Stimulated activated CD8-positive, alpha-beta memory T cell treated with anti-CD3 and anti-CD28 coated beads, Interleukin-15, amount 100 ng/mL, for 1 hour (primary cell): ENCODE results near the gene PDGFA.

Source experiments
- DNase-seq: peaks from one replicate; pipeline ENCODE4 v3.0.0-alpha.2; 2020; ENCODE audit warnings: low read depth

Gene PDGFA

DNA sequence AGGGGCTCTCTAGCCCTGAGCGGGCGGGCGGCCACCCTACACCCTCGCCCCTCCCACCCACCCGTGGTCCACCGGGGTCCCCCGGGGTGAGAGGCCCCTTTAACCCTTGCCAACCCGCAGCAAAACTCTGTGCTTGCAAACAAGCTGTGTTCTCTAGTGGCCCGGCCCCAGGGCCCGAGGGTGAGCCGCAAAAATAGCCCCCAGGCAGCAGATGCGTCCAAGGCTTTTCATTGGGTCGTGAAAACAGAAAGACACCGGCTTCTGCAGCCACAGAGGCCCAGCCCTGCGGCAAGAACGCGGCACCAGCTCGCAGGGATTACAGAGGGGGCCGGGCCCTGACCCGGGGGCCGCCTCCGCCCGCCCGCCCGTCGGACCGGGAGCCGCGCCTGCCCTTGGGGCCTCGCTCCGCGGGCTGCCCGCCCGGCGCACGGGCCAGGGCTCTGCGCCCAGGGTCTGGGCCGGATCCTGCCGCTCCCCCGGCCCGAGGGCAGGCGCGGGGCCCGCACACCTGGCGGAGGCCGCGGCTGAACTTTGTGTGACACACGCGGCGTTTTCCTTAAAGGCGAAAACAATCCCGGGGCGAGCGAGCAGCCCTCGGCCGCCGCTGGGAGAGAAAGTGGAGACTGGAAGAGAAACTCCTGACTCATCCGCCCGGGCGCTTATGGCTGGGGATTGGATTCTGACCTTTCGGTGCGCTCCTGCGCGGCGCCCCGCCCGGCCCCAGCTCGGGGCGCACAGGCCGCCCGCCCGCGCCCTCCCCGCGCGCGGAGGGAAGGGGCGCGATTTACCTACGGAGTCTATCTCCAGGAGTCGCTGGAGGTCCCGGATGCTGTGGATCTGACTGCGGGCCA is 2.8 kb downstream of the PDGFA start:
- no peak for DNase-seq

DNA sequence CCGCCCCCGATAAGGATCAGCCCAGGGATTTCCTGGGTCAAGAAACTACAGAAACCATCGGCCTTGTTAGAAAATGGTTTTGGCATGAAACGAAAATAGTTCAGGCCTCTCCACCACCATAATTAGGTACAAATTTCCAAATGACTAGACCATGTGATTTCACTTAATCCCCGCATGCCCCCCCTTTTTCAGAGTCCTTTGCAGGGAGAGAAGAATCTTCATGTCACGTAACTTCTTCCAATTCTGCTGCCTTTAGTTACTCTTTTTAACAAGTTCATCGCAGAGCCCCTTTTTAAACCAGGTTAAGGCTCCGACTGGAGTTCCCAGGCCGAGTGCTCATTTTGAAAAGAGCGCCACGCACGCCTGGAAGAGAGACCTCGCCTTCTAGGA is 3.4 kb downstream of the PDGFA start:
- no peak for DNase-seq

DNA sequence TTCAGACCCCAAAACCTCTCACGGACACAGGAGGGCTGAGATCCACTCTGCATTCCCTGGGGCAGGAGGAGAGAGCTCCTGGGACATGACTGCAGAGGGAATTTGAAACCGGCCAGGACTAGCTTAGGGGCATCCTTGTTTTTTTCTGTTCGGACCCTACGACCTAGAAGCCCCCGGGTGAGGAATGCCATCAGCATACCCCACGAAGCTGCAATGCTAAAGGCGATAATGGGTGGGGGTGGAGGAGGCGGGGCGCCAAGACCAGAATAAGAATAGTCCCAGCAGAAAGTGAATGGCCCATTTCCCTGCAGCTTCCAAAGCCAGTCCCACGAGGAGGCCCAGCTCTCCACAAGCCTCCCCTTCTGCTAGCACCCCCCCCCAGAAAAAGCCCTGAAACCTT is 4.0 kb downstream of the PDGFA start:
- DNase-seq: no peak

DNA sequence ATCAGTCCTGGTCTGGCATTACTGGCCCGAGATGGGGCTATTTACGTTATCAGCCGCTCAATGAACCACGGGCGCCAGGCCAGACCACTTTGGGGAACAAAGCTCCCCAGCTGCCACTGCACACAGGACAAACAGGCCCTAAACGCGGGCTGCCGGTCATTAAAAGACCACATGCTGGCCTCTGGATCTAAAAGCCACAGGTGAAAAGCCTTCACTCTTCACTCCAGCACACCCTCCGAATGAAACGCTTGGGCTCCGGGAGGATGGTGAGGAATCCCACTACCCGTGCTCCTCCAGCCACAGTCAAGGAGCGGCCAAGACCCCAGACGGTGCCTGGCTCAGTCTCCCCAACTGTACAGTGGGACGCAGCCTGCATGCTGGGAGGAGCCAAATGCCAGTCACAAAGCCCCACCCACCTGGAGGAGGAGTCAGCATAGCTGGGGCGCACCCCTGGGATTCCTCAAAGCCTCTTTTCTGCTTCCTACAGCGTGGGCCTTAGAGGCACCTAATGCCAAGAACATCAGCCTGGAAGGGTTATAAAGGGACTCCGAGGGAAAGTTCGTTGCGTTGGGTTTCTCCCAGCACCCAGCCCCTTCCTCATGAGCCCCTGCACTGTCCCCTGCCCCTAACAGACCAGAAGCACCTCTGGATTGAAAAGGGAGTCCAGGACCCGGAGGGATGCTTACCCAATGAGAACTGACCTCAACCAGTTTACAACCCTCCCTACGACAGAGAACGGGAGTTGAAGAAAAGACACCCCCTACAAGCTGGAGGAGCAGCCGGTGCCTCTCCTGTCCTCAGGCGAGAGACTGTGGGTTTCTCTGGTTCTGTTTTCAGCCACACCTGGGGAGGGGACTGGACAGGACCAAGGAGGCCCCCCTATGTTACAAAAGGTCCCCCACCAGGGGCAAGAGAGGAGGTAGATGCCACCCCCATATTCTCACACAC is 4.7 kb downstream of the PDGFA start:
- no peak for DNase-seq

DNA sequence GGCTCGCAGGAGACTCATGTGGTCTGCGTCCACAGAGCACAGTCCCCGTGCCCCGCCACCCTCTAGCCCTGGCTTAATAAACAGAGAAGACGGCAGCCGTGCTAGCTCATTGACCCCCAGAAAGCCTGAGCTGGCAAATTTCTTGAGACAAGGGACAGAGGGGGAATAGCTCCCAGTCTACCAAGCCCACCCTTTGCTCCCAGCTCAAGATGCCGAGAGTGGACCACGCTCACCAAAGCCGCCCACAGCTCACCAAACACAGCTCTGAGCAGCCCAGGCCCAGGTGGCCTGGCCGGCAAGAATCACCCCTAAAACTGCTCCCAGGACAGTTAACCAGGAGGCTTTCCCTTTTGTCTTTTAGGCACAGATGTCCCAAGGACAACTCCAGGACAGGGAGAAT is 5.4 kb downstream of the PDGFA start:
- DNase-seq: no peak

DNA sequence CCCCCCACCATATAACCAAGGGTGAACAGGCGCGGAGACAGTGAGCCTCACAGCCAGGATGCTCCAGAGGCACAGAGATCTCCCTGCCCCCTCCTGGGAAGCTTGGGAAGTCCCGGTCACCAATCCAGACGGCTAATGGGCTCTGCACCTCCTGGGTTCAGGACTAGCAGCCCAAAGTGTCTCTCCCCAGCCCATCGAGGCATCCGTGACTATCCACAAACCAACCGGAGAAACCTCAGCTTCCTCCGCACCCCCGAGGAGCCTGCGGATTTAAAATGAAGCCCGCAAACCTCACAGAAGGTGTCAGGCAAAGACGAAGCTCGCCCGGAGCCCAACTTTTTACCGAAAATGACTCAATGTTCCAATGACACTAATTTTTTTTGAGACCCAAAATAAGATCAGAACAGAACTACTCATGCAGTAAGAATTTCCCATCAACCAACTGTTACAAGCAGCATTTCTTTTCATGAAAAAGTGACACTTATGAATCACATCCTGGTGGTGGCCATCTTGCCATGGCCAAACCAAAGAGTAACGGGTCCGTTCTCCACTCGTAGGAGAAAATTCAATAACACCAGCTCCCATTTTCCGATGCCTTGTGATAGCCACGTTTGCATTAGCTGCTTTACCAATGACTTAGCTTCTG is 6.0 kb downstream of the PDGFA start:
- no peak for DNase-seq

DNA sequence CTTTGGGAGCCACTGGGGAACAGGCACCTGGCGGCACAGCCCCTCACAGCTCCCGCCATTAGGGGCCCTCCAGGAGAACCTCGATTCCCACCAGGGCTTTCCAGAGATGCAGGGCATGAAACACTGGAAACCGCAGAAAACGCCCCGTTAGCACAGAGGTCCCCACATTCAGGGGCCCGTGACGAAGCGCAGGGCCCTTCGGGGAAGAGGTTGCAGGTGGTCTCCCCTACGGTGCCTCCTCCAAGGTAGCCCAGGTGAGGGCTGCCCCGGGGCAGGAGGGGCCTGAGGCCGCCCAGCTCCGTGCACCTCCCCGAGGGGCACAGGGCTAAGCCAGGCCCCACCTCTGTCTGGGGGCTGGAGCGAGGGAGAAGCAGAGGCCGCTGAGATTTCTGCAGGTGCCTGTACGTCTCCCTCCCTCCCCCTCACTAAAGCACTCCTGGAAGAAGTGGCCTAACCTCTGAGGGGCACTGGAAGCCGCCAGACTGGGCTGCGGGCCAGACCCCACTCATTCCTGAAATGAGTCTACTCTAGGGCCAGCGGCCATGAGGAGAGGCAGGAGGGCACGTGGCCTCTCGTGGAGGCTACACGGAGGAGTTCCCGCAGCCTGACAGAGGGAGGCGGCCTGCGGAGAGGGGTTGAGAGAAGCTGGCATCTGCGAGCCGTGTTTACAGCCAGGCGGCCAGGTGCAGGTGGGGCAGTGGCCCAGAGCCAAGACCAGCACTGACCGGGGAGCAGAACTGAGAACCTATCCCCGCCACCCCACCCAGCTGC is 6.9 kb downstream of the PDGFA start:
- DNase-seq: no peak

DNA sequence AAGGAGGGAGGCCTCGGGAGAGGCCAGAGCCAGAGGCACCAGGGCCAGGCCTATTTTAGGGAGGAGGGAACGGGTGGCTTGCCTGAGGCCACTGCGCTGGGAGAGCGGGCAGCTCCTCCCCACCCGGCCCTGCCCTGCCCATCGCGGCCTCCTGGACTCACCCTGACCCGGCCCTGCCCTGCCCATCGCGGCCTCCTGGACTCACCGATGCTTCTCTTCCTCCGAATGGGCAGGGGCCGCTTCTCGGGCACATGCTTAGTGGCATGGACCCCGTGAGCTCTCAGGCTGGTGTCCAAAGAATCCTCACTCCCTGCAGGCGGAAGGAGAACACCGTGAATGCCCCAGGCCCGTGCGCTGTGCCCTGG is 7.5 kb downstream of the PDGFA start:
- no peak for DNase-seq

DNA sequence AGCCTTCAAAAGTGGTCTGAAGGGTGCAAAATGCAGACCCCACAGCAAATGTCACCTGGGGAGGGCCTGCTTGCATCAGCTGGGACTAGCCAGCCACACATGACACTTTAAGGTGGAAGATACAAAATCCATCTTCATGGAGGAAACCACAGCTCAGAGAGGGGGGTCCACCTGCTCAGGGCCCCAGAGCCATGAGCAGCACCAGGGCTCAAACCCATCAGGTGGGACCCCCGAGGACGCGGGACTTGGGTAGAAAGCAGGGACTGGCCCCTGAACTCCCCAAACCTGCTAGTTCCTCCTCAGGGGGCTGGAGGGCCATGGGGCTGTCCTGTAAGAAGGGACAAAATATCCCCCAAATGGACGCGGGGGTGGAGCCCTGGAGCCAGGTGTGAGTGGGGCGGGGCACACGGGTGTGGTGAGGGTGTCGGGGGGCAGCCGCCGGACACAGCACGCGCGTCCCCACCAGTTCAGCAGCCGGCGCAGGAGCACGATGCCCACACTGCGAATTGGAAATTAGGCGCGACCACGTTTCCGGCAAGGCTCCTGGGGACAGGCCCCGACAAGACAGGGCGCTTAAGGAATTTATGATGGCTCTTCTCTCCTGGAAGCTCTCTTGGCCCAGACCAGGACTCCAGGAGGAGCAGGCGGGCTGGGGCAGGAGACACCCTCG is 8.0 kb downstream of the PDGFA start:
- DNase-seq: no peak

DNA sequence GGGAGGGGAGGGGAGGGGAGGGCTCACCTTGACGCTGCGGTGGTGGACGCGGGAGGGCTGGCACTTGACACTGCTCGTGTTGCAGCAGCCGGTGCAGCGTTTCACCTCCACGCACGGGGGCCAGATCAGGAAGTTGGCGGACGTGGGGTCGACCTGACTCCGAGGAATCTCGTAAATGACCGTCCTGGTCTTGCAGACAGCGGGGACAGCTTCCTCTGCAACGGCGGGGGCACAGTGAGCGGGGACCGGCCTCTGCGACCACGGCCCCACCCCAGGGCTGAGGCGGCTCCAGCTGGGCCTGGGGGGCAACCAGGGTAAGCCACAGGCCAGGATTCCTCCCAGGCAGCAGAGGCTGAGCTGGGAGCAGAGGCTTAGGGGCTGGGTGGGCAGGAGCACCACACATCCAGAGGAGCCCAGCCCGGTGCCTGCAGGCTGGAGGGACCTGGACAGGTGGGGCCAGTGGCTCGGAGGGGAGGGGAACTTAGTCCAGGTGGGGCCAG is 8.8 kb downstream of the PDGFA start:
- no peak for DNase-seq

DNA sequence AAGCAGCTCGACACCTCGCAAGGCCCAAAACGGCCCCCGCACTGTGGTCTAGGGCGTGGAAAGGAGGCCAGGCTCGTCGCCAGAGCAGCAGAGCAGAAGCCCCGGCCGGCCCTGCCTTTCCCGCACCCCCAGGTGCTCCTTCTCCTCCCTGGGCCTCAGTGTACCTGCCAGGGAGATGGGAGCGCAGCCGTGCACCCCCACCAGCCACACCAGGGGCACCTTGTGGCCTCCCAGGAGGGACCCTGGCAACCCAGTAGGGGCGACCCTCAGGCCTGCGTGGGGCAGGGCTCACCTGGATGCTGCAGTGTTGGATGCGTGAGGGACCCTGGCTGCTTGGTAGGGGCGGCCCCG is 9.5 kb downstream of the PDGFA start:
- no peak for DNase-seq

DNA sequence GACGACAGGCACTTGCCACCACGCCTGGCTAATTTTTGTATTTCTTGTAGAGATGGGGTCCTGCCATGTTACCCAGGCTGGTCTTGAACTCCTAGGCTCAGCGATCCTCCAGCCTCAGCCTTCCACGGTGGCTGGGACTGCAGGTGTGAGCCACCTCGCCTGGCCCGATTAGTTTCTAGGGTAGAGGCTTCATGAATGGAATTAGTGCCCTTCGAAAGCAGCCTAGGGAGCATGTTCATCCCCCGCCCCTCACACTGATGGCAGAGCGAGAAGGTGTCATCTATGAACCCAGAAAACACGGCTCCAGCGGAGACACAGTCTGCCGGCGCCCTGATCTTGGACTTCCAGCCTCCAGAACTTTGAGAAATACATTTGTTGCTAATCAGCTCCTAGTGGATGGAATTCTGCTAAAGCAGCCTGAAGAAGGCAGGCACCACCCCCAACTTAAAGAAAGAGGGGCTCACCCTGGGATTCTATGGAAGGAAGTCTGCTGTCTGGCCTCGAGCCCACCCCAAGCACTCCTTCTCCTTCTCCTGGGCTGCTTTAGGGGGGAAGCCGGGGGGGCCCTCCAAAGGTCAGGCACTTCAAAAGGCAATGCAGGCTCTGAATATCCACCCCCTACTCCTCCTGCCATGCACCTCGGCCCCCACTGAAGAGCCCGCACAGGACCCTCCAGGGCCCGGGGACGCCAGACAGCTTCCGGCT is 10.1 kb downstream of the PDGFA start:
- DNase-seq: no peak

DNA sequence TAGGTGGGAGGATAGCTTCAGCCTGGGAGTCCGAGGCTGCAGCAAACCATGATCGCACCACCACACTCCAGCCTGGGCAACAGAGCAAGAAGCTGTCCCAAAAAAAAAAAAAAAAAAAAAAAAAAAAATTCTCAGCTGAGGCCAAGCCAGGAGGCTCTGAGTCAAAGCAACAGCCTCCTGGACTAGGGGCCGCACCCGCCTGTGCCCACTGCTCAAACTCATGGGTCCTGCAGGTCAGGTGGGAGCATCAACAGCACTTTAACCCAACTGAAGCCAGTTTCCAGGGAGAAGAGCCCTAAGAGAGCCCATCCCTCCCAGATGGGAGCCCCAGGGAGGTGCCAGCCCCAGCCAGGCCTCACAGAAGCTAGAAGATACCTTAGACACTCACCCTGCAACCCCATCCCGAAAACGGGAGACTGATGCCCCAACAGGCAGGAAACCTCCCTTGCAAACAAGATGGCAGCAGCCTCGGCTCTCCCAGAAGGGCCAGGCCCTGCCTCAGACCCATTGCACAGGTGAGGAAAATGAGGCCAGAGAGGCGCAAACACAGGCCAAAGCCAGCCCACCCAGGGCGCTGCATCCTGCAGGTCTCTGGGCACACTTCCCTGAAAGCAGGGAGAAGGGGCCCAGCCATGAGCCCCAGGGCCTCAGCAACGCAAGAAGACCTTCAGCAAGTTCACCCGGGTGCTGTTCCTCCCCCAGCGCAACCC is 11.0 kb downstream of the PDGFA start:
- no peak for DNase-seq

DNA sequence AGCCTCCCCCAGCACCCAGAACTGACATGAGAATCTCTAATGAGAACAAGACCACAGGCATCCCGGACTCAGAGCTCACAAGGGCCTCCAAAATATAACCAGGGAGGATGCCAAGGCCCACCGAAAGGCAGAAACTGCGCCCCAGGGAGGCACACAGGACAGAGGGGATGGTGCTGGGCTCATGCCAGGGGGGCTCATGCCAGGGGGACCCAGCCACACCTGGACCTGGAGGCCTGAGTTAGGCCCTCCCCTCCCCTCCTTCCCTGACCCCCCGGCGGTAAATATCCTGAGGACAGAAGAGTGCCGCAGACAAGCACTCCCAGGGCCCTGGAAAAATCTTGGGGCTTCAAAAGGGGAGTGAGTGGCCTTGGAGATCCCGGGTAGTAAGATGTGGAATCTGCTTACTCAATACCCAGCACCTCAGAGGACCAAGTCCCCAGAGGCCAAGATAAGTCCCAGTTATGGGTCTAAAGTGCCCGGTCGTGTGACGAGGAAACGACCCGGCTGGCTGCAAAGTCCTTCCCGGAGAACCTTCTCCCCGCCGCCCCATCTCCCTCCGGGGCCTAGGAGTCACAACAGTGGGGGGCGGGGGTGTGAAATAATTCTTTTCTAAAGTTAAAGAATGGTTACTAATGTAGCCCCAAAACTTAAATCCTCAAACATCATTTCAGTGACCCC is 11.9 kb downstream of the PDGFA start:
- no peak for DNase-seq

DNA sequence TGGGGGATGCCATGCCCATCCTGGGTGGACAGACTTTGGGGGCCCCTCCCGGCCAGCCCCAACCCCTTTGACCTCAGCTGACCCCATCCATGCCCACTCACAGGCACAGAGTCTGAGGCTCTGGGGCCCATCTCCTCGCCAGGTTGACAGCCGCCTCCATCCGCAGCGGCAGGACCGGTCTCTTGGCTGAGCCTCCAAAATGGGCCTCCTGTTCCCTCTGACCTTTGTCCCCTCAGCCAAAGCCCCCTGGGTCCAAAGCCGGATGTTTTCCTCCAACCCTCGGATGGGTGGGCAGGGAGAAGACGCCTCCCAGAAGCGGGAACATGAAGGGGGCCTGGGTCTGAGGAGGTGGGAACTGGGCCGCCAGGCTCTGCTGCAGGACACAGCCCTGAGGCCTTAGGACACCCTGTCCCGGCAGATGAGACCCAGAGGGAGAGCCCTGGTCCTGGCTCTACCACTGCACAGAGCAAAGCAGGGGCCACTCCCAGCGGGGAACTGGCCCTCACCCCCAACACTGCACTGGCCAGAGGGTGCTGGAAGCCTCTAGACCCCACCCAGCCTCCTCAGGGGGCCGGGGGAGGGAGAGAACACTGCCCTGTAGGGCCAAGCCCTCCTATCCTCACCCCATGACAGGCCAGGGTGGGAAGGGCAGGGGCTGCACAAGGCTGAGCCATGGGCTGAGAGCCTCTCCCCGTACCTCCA is 12.6 kb downstream of the PDGFA start:
- DNase-seq: no peak

DNA sequence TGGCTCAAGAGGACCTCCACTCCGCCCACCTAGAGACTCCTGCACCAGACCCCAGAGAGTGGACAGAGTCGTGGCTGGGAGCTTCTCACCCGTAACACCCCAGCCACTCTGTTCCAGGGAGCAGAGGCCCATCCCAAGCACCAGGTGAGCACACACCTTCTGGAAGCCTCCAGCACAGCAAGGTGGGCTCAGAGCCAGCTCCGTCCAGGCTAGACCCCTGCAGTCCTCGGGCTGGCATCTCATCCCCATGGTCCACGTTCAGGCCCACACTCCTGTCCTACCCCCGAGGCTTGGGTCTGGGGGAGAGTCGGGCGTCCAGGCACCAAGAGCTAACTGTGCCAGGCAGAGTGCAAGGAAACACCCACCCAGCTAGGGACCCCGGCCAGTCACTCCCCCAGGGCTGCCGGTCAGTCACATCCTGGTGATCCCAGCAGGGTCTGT is 13.2 kb downstream of the PDGFA start:
- DNase-seq: no peak

DNA sequence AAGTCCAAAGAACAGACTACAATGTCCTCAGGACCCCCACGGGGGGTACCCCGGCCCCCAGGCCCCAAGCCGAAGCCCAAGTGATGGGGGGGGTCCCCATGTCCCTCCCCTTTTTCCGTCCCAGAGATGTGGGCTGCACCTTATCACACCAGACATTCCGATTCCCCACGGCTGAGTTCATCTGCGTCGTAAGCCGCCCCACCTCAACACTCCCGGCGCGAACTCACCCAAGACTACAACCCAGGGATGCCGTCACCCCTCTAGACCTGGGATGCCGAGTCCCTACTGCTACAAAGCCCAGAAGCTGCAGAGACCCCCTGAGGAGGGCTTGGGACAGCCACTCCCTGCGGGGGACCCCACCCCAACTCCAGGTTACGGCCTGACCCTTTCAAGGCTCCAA is 14.5 kb downstream of the PDGFA start:
- no peak for DNase-seq

DNA sequence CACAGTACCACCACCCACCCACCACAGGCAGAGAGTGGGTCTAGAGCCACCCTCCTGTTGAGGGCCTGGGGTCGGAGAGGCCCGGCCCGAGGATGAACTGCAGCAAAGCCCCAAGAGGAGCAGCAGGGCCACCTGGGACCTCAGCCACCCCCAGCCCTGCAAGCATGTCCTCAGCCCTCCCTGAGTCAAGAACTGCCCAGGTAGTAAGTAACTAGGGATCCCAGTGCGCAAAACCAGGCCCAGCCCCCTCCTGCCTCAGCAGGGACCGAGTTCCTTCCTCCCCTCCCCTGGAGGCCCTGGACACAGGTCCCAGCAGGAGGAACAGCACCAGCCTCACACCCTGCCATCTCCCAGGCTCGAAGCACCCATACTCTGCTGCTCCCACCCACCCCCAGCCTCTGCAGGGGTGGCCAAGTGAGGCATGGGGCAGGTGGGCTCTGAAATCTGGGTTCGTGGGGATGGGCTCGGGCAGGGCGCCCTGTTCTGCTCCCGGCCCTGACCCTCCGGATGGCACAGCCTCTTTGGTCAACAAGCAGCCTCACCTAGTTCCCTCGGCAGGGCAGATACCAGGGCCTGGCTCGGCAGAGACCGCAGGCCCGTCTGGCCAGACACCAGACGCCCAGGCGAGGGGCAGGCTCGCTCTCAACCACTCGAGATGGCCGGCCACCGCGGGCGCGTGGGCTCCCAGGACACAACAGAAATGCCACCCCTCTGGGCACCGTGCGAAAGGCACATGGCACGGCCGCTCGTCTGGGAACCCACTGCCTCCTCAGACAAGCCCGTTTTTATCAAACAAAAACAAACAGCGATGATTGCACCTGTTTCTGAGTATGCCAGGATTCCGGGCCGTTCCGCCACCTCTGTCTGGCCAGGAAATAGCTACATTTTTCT is 15.2 kb downstream of the PDGFA start:
- no peak for DNase-seq
